T-helper 9 cell (primary cell): ENCODE data around the gene GAPVD1.
"Not testable (repeated sequence)": the region's sequence is repeated elsewhere in the genome, so short reads cannot be mapped to it uniquely, and the experiment has no call there.

Experiments used
- DNase-seq: peaks from one replicate; pipeline ENCODE4 v3.0.0-alpha.2; 2020

GAPVD1 gene

GRCh38 chr9:125246261-125246667 lies 15.4 kb upstream of the GAPVD1 start:
- no peak for DNase-seq

GRCh38 chr9:125254231-125254630 lies 7.4 kb upstream of the GAPVD1 start:
- no peak for DNase-seq

GRCh38 chr9:125255781-125256391 lies 5.7 kb upstream of the GAPVD1 start:
- DNase-seq = no peak

- no peak for DNase-seq
Observed at GRCh38 chr9:125258160-125258785, 3.4 kb upstream of the GAPVD1 start.

GRCh38 chr9:125258832-125259534 lies 2.6 kb upstream of the GAPVD1 start:
- no peak for DNase-seq

DNA sequence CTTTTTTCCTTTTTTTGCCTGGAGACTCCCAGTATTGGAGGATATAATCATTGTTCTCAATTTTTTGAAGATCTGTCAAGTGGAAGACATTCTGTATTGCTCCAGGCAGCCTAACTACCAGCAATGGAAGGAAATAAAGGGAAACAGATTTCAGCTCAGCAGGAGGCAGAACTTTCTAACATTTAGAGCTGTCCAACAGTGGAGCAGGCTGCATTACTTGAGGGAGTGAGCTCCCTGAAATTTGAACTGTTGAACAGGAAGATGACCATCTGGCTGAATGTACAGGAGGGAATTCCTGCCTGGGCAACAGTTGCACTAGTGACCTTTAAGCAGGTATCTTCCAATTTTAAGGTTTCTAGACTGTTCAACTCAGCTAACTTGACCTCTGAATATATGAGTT lies 1.1 kb upstream of the GAPVD1 start:
- no peak for DNase-seq

GRCh38 chr9:125262294-125262991 lies 817 bp downstream of the GAPVD1 start:
- no peak for DNase-seq

DNA sequence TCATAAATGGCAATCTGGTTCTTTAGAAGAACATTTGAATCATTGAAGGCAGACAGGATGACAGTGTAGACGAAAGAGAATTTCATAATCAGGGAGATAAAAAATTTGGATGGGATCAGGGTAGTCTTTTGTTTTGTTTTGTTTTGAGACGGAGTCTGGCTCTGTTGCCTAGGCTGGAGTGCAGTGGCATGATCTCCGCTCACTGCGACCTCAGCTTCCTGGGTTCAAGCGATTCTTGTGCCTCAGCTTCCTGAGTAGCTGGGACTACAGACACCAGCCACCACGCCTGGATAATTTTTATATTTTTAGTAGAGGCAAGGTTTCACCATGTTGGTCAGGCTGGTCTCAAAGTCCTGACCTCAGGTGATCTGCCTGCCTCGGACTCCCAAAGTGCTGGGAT lies 2.4 kb downstream of the GAPVD1 start:
- DNase-seq = peak; percentile 17

GRCh38 chr9:125268394-125269013 lies 6.9 kb downstream of the GAPVD1 start:
- no peak for DNase-seq

- no peak for DNase-seq
Observed at GRCh38 chr9:125269014-125269397, 7.4 kb downstream of the GAPVD1 start.

DNA sequence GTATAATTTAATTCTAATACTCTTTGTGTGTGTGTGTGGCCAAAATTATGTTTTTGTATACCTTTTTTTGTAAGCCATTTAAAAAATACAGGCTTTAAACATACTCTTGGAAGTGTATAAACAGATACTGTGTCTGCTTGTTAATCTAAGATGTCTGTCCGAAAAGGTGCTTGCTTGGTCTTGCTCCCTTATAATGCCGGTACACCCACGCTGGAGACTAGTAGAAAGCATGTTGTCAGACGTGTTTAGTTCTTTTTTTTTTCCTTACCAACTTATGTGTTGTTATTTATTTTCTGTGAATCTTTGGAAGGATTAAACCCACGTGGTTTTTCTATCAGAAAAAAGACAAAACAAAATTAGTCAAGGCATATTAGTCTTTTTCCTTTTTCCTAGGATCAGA lies 9.5 kb downstream of the GAPVD1 start:
- no peak for DNase-seq

DNA sequence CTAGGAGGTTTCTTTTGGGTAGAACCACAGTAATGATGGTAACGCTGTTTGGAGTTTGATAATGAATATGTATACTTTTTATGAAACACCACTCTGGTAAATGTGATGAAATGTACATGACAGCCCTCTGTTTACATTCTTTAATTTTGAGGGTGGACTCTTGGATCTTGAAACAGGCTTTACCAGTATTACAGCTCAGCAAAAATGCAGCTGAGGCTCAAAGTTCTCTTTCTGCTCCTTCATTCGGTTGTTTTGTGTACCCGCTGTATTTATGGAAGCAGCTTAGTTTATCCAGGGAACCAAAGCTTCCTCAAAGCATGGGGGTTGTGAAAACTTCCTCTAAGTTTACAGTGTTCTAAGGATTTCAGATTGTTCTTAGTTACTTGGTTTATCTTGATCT lies 11.1 kb downstream of the GAPVD1 start:
- no peak for DNase-seq

DNA sequence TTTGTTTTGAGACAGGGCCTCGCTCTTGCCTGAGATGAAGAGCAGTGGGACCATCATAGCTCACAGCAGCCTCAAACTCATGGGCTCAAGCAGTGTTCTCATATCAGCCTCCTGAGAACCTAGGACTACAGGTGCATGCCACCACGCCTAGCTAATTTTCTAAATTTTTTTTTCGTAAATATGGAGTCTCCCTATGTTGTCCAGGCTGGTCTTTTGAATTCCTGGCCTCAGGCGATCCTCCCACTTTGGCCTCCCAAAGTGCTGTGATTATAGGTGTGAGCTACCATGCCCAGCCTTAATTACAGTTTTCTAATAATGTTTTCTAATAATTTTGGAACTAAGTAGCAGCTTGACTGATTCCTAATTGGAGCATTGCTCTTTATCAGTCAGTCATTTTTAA lies 15.1 kb downstream of the GAPVD1 start:
- DNase-seq = no peak

DNA sequence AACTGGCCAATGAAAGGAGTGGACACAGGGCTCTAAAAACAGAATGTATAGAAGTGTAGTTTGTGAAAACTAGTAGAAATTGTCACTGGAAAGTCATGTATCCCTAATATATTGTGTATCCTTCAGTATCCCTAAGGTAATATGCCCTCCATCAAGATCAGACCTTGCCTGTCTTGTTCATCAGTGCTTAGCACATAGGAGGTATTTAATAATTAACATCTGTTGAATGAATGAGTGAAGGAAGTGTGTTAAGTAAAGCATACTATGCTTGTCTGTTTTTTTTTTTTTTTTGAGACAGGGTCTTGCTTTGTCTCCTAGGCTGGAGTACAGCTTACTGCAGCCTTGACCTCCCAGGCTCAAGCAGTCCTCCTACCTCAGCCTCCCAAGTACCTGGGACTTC lies 15.8 kb downstream of the GAPVD1 start:
- DNase-seq = no peak

DNA sequence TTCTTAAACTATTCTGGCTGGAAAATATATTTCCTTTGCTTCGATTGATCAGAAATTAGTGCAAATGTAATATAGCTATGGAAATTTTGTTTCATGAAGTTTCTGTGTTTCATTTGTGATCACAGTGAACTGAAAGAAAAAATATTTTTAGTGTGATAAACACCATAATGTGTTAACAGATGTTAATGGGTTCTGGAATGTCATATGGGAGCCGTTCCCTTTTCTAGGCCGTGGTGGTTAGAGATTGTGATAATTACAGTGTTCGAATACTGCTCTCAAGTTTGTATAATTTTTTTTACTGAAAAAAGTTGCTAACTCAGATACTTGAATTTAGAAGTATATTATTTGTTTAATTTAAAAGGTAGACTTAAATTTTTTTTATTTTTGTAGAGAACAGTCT lies 19.3 kb downstream of the GAPVD1 start:
- no peak for DNase-seq

DNA sequence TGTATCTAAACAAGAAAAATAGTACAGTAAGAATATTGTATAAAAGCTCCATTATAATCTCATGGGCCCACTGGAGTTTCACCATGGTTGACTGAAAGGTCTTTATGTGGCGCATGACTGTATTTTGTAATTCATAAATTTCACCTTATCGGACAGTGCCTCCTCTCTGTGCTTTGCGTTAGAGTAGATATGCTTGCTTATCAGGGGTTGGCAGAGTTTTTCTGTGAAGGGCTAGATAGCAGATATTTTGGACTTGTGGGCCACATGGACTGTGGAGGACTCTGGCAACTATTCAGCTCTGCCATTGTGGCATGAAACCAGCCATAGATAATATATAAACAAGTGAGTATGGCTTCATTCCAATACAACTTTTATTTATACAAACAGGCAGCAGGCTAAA lies 23.2 kb downstream of the GAPVD1 start:
- no peak for DNase-seq

DNA sequence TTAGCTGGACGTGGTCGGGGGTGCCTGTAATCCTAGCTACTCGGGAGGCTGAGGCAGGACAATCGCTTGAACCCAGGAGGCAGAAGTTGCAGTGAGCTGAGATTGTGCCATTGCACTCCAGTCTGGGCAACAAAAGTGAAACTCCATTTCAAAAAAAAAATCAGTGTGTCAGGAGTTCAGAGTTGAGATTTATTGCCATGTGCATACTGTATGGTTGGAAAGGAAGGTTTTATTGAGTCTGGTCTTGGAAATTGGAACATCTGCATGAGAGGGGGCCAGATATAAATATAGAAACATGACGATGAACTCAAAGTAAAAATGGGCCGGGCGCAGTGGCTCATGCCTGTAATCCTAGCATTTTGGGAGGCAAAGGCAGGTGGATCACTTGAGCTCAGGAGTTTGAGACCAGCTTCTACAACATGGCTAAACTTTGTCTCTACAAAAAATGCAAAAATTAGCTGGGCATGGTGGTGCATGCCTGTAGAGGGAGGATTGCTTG lies 25.4 kb downstream of the GAPVD1 start:
- DNase-seq = not testable (repeated sequence)

- DNase-seq = no peak
Observed at GRCh38 chr9:125293134-125293533, 31.5 kb downstream of the GAPVD1 start.

- no peak for DNase-seq
Observed at GRCh38 chr9:125295657-125296056, 34.0 kb downstream of the GAPVD1 start.

DNA sequence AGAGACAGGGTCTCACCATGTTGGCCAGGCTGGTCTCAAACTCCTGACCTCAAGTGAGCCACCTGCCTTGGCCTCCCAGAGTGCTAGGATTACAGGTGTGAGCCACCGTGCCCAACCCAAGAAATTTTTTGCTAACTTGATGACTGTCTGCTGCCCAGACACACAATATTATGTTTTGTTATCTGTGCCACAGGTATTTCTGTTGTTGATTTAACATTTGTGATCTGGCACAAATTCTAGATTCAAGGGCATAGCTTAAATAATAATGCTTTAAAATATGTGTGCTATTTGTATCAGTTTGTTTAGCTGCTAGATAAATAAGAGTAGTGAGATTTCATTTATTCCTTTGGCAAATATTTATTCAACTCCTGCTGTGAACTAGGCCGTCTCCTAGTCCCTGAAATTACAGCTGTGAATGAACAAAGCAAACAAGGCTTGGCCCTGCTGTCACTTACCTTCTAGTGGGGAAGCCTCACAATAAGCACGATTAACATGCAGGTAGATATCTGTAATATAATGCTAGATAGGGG lies 35.3 kb downstream of the GAPVD1 start:
- DNase-seq = no peak

DNA sequence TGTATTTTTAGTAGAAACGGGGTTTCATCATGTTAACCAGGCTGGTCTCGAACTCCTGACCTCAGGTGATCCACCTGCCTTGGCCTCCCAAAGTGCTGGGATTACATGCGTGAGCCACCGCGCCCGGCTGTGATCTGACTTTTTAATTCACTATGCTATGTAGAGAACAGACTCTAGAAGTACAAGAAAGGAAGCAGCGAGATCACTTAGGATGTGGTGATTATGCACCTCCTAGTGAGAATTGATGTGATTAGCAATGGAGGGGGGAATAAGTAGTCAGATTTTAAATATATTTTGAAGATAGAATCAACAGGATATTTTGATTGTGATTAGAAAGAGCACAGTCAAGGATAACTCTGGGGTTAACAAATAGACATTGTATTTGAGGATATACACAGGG lies 36.3 kb downstream of the GAPVD1 start:
- no peak for DNase-seq

DNA sequence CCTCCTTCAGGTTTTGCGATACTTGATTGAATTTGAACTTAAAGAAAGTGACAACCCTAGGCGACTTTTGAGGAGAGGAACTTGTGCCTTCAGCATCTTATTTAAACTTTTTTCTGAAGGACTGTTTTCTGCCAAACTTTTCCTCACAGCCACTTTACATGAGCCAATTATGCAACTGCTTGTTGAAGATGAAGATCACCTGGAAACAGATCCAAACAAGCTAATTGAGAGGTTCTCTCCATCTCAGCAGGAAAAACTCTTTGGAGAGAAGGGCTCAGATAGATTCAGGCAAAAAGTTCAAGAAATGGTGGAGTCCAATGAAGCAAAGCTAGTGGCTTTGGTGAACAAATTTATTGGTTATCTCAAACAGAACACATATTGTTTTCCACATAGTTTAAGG lies 40.6 kb downstream of the GAPVD1 start:
- DNase-seq = no peak

GRCh38 chr9:125304273-125304672 lies 42.6 kb downstream of the GAPVD1 start:
- DNase-seq = no peak
